ENCODE results near the gene ANKRD23. TPM values are rescaled to one million over a fixed set of nuclear protein-coding genes. Genes with fewer than 3 reads are reported as not detected.

The ANKRD23 gene
- total RNA-seq, 6 experiments from 2014 or later: 0.71 to 1.8 (median 1.3) TPM

GRCh38 chr2:96837575-96837974 lies 6.2 kb downstream of the ANKRD23 start:
- Mint-ChIP-seq H3K4me1 (ENCODE audit: low read depth) (peaks cover 13% of the 10 kb centered on the region), H3K36me3 (ENCODE audit: low read depth) (peaks cover 4% of the 10 kb centered on the region; the same call in 1 of the 2 replicates), H3K9me3 (no peaks in the 10 kb centered on the region), H3K4me3 (no peak overlapping the region), H3K27ac (no peak overlapping the region), H3K27me3 (ENCODE audit: insufficient read depth) (no peaks in the 10 kb centered on the region; the same call in none of the 2 replicates)
- no peak for TF ChIP-seq CTCF (IDR thresholded peaks at IDR 0.05)
- DNase-seq: no peak

- Mint-ChIP-seq H3K4me1 (ENCODE audit: low read depth) (peaks cover 16% of the 10 kb centered on the region), H3K27ac (no peak overlapping the region), H3K9me3 (no peaks in the 10 kb centered on the region), H3K36me3 (ENCODE audit: low read depth) (peaks cover 4% of the 10 kb centered on the region; the same call in 1 of the 2 replicates), H3K4me3 (no peak overlapping the region), H3K27me3 (ENCODE audit: insufficient read depth) (no peaks in the 10 kb centered on the region; the same call in 1 of the 2 replicates)
- no peak for DNase-seq
- no peak for TF ChIP-seq CTCF (IDR thresholded peaks at IDR 0.05)
These were observed 8.0 kb downstream of the ANKRD23 start for GRCh38 chr2:96835830-96836229.

GRCh38 chr2:96832754-96833507 lies 10.9 kb downstream of the ANKRD23 start:
- DNase-seq: peak; percentile 61
- Mint-ChIP-seq H3K36me3 (ENCODE audit: low read depth) (peaks cover 12% of the 10 kb centered on the region; the same call in 1 of the 2 replicates), H3K9me3 (no peaks in the 10 kb centered on the region), H3K4me1 (ENCODE audit: low read depth) (peaks cover 16% of the 10 kb centered on the region), H3K27me3 (ENCODE audit: insufficient read depth) (no peaks in the 10 kb centered on the region; the same call in 1 of the 2 replicates), H3K27ac (peak overlapping the region; percentile 87), H3K4me3 (peak overlapping the region; percentile 78)
- no peak for TF ChIP-seq CTCF (IDR thresholded peaks at IDR 0.05)

GRCh38 chr2:96832408-96832753 lies 11.4 kb downstream of the ANKRD23 start:
- no peaks in the 10 kb centered on the region; the same call in 1 of the 2 replicates for H3K27me3 Mint-ChIP-seq (ENCODE audit: insufficient read depth)
- no peaks in the 10 kb centered on the region for H3K9me3 Mint-ChIP-seq
- H3K4me1 Mint-ChIP-seq (ENCODE audit: low read depth): peaks cover 16% of the 10 kb centered on the region
- no peak for TF ChIP-seq CTCF (IDR thresholded peaks at IDR 0.05)
- H3K36me3 Mint-ChIP-seq (ENCODE audit: low read depth): peaks cover 12% of the 10 kb centered on the region; the same call in 1 of the 2 replicates
- peak overlapping the region; percentile 87 for H3K27ac Mint-ChIP-seq
- DNase-seq: no peak
- no peak overlapping the region; the same call in 1 of the 2 replicates for H3K4me3 Mint-ChIP-seq

DNA sequence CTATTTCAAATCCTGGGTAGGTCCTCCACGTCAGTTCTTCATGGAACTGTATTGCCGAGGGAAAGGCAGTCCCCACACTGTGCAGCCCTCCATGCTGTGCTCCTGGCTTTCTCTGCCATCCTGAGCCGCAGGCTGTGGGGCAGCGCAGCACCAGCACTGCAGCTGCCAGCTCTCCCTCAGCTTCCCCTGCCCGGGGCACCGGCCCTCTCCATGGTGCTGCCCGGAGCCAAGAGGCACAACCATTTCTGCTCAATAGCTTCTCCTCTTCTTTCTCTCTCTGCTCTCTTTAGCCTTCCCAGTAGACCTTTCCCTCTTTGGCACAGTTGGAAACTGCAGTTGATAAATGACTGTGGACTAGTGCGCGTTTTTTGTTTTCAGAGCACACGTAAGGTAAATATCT lies 12.1 kb downstream of the ANKRD23 start:
- H3K27me3 Mint-ChIP-seq (ENCODE audit: insufficient read depth): no peaks in the 10 kb centered on the region; the same call in 1 of the 2 replicates
- peaks cover 16% of the 10 kb centered on the region for H3K4me1 Mint-ChIP-seq (ENCODE audit: low read depth)
- H3K4me3 Mint-ChIP-seq: no peak overlapping the region
- H3K36me3 Mint-ChIP-seq (ENCODE audit: low read depth): peaks cover 12% of the 10 kb centered on the region; the same call in 1 of the 2 replicates
- no peak for DNase-seq
- H3K9me3 Mint-ChIP-seq: no peaks in the 10 kb centered on the region
- no peak overlapping the region for H3K27ac Mint-ChIP-seq
- no peak for TF ChIP-seq CTCF (IDR thresholded peaks at IDR 0.05)
